Activated T-cell treated with anti-CD3 and anti-CD28 coated beads, Interleukin-2, amount 50 U/mL, for 24 hours (primary cell): ENCODE measurements around the gene RAP1A.

Source experiments
- DNase-seq: peaks from one replicate; pipeline ENCODE4 v3.0.0-alpha.2; 2020
- H3K27ac Mint-ChIP-seq: 2 replicates; pipeline ENCODE4 v1.8.0; 2020; ENCODE audit warnings: mild to moderate bottlenecking, mixed read lengths
- H3K27me3 Mint-ChIP-seq: 2 replicates; pipeline ENCODE4 v1.8.0; 2020; ENCODE audit warnings: mixed read lengths
- H3K36me3 Mint-ChIP-seq: 2 replicates; pipeline ENCODE4 v1.8.0; 2020; ENCODE audit warnings: low read depth, mixed read lengths
- H3K4me1 Mint-ChIP-seq: 2 replicates; pipeline ENCODE4 v1.8.0; 2020; ENCODE audit warnings: low read depth, mixed read lengths
- H3K4me3 Mint-ChIP-seq: 2 replicates; pipeline ENCODE4 v1.8.0; 2020; ENCODE audit warnings: mild to moderate bottlenecking, moderate library complexity, mixed read lengths
- H3K9me3 Mint-ChIP-seq: 2 replicates; pipeline ENCODE4 v1.8.0; 2020; ENCODE audit warnings: mixed read lengths

RAP1A gene

DNA sequence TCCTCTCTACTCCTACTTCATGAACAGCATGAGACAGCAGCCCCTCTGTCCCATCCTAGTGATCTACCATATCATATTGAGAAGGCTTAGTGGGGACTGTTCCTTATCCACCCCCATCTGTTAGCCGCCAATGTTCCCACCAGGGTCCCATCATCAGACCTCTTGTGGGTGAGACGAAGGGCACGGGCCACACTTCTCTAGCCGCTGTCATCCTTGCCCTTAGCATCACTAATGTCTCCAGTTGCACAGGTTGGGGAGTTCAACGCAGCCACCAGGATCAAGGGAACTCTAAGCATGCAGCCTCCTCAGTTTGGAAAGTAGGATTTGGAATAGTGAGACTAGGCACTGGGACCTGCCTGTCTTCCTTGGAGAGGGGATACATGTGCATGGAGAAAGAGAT, 99.5 kb downstream of the RAP1A start:
- no peak overlapping the region for H3K4me3 Mint-ChIP-seq

DNA sequence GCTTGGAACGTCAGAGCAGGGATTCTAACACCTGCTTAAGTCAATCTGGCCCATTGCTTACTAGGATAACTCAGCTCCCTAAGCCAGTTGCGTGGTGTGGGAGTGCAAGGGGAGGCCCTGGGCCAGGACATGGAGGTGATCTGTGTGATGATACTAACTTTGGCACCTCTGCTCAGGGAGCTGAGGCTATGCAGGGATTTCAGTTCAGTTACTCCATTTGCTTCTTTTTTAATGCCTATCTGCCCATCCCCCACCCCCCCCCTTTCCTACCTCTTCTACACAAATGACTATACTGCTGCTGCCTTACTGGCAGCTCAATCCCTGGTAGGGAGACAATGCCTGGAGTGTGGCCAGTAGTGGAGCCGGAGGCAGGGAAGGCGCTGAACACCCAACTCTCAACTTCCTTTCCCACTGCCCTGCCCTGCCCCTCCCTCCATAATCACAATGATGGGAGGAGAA, 100.1 kb downstream of the RAP1A start:
- H3K9me3 Mint-ChIP-seq: no peaks in the 10 kb centered on the region
- peaks cover 24% of the 10 kb centered on the region for H3K4me1 Mint-ChIP-seq
- H3K36me3 Mint-ChIP-seq: peaks cover 26% of the 10 kb centered on the region
- no peaks in the 10 kb centered on the region for H3K27me3 Mint-ChIP-seq
- no peak for DNase-seq
- H3K27ac Mint-ChIP-seq: peak overlapping the region; percentile 58
- H3K4me3 Mint-ChIP-seq: no peak overlapping the region

More for the DNA sequence above, 99.5 kb downstream of the RAP1A start:
- Mint-ChIP-seq H3K27ac (no peak overlapping the region), H3K36me3 (peaks cover 32% of the 10 kb centered on the region), H3K27me3 (no peaks in the 10 kb centered on the region), H3K9me3 (no peaks in the 10 kb centered on the region), H3K4me1 (peaks cover 26% of the 10 kb centered on the region)
- no peak for DNase-seq

DNA sequence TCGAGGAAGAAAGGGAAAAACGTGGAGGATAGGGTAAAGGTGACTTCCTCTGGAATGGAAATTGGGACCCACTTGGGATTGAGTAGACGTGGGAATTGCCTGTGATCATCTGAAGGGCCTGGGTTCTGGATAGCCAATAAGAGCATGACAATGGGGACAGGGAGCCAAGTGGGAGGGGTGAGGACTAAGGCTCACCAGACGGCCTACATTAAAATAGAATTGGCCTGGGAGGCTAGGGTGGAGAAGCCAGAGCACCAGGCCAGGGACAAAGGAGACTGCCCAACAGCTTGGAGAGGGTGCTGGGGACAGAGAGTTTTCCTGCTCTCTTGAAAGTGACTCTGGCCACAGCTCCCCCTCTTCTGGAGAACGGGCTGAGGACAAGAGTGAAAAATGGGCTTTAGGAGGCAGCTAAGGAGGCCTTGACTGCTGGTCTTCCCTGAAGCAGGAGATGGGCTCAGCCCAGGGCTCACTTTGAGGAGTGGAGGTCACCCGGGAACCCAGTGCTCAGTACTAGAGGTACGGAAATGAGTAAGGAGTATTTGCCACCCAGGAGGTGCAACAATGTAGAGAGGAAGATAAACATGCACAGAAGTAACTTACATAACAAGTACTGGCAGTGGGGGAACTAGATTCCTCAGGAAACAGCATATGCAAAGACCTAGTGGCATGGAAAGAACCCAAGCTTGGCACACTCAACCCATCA, 100.8 kb downstream of the RAP1A start:
- peaks cover 19% of the 10 kb centered on the region for H3K36me3 Mint-ChIP-seq
- peak overlapping the region; percentile 58 for H3K27ac Mint-ChIP-seq
- H3K27me3 Mint-ChIP-seq: no peaks in the 10 kb centered on the region
- peaks cover 24% of the 10 kb centered on the region for H3K4me1 Mint-ChIP-seq
- no peak overlapping the region for H3K4me3 Mint-ChIP-seq
- DNase-seq: no peak
- H3K9me3 Mint-ChIP-seq: no peaks in the 10 kb centered on the region

DNA sequence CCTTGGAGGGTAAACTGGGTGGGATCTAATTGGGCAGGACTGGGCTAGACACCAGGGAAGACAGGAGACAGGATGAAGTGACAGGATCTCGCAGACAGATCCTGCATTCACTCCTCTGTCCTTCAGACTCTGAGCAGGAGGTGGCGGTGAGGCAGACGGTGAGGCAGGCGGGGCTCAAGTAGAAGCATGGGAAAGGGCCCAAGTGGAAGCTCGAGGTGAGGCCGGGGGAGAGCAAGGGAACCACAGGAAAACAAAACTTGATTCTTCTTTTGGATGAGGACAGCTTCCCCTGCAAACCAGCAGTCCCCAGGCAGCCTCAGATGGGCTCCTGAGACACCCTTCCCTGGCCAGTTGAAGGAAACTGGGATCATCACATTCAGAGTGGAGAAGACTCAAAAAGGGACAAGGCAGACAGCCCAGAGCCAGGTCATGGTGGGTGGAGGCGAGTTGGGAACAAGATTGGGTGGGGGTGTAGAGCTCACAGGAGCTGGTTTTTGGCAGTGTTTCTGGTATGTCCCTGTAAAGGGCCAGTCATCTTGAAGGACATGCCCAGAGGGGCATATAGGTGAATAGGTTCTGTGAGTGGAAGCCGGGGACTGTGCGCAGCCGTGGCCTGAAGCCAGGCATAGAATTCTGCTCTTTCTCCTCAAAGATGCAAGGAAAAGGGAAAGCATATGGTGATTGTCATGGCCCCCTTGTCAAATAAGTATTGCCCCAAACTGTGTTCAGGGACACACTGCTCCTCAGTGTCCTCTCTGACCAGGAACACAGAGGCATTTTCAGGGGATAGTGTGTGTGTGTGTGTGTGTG, 101.6 kb downstream of the RAP1A start:
- no peak overlapping the region for H3K4me3 Mint-ChIP-seq
- H3K27ac Mint-ChIP-seq: peak overlapping the region; percentile 13
- DNase-seq: no peak
- H3K9me3 Mint-ChIP-seq: no peaks in the 10 kb centered on the region
- H3K36me3 Mint-ChIP-seq: peaks cover 12% of the 10 kb centered on the region
- H3K4me1 Mint-ChIP-seq: peaks cover 24% of the 10 kb centered on the region
- no peaks in the 10 kb centered on the region for H3K27me3 Mint-ChIP-seq

DNA sequence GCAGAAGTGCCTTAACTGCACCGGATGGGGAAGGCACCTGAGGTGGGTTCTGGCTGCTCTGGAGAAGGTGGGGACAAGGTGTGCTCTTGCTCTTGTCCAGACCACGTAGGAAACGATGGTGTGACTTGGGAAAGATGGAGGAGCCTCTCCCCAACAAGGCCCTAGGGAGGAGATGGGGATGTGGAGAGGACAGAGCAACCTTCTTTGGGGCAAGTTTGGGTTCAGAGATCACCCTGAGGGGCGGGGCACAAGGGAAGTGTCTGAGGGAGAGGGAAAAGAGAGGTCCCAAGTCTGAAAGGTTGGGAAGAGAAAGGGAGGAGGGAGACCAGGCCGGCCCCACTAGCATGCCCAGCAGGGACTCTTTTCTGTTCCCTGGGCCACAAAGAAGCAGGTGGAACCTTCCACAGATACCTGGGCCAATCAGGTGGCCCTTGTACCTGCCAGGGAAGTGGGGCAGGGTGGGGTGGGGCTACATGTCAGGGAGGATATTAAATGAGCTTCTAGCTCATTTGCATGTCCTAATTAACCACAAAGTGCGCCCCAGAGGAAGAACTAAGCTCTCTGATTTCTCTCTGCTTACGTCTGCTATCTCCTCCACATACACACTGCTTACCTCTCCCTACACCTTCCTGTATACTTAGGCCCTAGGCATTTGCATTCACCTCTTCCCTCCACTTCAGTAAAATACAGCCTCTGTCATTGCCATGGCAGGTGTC, 103.7 kb downstream of the RAP1A start:
- H3K36me3 Mint-ChIP-seq: no peaks in the 10 kb centered on the region
- H3K4me3 Mint-ChIP-seq: no peak overlapping the region
- H3K27ac Mint-ChIP-seq: peak overlapping the region; percentile 18
- H3K27me3 Mint-ChIP-seq: no peaks in the 10 kb centered on the region
- H3K4me1 Mint-ChIP-seq: peaks cover 16% of the 10 kb centered on the region
- DNase-seq: no peak
- no peaks in the 10 kb centered on the region for H3K9me3 Mint-ChIP-seq

DNA sequence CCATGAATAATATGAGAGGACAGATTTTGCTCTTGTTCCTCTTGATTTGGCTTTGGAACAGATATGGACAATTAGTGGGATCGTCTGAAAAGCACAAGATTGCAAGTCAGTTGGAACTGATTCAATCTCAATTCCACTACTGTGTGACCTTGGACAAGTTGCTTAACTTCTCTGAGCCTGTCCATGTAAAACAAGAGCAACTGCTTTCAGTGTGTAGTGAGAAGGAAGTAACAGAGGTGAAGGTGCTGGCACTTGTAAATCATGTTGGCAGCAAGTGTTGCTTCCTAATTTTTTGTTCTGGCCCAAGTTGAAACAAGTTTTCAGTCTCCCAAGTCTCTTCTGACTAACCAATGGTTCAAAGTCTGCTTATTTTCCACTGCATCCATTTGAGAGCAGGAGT, 104.3 kb downstream of the RAP1A start:
- H3K27ac Mint-ChIP-seq: no peak overlapping the region

DNA sequence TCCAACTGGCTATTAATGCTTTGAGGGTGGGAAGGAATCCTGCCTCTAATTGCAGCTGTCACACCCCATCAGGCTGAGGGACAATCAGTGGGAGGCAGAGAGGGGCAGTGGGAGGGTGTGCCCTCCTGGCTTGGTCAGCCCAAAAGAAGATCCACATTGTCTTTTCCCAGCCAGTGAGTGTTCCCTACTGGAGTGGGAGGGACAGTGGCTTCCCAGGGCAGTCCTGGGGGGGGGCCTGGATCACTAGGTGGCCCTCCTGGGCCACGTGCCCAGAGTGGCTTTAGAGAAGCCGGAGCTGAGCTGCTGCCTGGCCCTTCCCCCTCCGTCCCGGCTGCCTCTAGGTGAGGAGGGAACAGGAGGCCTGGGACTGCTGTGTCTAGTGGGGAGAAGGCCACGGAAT, 105.6 kb downstream of the RAP1A start:
- Mint-ChIP-seq H3K27me3 (no peaks in the 10 kb centered on the region), H3K9me3 (no peaks in the 10 kb centered on the region), H3K4me3 (no peak overlapping the region), H3K36me3 (no peaks in the 10 kb centered on the region), H3K27ac (no peak overlapping the region), H3K4me1 (peaks cover 16% of the 10 kb centered on the region)
- DNase-seq: no peak

More for the DNA sequence above, 104.3 kb downstream of the RAP1A start:
- Mint-ChIP-seq H3K36me3 (no peaks in the 10 kb centered on the region), H3K4me1 (peaks cover 16% of the 10 kb centered on the region), H3K4me3 (no peak overlapping the region), H3K9me3 (no peaks in the 10 kb centered on the region), H3K27me3 (no peaks in the 10 kb centered on the region)
- DNase-seq: no peak

DNA sequence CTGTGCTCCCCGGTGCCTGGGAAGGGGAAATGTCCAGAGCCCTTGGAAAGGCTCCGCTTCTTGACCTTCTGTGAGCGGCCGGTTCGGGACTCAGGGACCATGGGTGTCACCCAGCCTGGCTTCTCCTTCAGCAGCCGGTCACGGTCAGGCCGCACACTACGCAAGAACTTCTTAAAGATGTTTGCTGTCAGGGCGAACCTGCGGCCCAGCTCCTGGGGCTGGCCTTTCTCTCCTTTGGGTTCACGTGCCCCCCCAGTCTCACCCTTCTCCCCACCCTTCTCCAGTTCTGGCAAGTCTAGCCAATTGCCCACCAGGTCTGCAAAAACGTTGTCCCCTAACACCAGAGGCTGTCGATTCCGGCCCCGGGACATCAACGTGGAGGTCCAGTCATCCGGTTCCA, 107.5 kb downstream of the RAP1A start:
- Mint-ChIP-seq H3K9me3 (no peaks in the 10 kb centered on the region), H3K27me3 (no peaks in the 10 kb centered on the region), H3K27ac (no peak overlapping the region), H3K4me3 (no peak overlapping the region), H3K4me1 (peaks cover 16% of the 10 kb centered on the region), H3K36me3 (no peaks in the 10 kb centered on the region)
- no peak for DNase-seq

DNA sequence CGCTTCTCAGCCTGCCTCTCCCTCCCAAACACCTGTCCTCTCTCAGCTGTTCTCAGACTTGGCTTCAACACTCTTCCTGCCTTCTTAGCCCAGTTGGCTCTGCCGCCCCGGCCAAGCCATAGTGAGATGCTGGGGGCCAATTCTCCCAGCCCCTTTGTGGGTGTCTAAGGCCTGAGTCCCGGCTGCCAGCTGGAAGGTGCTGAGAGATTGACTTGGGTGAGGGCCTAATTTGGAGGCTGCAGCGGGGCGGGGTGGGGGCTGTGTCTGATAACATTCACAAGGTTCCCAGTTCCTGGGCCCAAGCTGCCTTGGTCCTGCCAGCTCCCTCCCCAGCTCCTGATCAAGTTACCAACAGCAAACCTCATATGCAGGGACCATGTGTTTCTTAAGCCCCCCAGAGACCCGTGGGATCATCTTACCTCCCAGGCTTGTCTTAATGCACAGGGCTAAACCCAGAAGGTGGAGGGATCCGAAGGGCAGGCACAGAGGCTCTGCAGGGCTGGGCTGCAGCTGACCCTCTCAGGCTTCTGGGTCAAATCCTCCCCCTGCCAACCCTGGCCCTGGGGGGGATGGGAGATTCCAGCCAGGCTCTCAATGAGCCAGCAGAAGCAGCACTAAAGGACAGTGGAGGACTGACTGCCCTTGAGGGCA, 109.8 kb downstream of the RAP1A start:
- H3K4me3 Mint-ChIP-seq: no peak overlapping the region
- DNase-seq: no peak
- no peaks in the 10 kb centered on the region for H3K36me3 Mint-ChIP-seq
- H3K9me3 Mint-ChIP-seq: no peaks in the 10 kb centered on the region
- no peaks in the 10 kb centered on the region for H3K27me3 Mint-ChIP-seq
- no peak overlapping the region for H3K27ac Mint-ChIP-seq
- H3K4me1 Mint-ChIP-seq: no peaks in the 10 kb centered on the region

DNA sequence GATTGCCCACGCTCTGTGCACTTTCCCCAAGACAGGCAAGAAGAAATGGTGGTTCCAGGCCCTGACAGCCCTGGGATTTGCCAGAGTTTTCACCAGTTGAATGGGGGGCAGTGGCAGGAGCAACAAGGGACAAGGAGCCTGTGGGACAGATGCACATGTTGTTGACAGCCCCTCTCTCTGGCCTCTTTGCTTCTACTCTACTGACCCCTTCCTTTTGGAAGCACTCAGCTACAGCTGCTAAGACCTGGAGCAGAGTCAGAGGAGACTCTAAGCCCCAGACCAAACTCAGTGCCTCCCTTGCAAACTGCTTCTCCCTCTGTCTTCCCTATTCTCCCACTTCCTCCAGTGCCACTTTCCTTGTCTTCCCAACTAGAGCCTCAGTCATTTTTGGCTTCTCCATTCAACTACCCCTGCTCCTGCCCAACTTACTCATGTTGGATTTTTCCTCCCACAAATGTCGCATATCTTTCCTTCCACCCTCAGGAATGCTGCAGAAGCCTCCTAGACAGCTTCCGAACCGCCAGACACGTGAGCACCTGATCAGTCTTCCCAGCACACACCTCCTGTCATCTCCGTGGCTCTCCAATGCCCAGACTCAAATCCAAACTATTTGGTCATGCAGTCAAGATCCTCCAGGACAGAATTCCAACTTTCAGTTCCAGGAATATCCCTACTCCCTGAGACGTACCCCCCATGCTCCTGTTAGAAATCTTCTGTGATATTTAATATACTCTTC, 110.5 kb downstream of the RAP1A start:
- Mint-ChIP-seq H3K9me3 (no peaks in the 10 kb centered on the region), H3K4me3 (no peak overlapping the region), H3K27me3 (no peaks in the 10 kb centered on the region), H3K27ac (no peak overlapping the region), H3K36me3 (no peaks in the 10 kb centered on the region), H3K4me1 (no peaks in the 10 kb centered on the region)
- DNase-seq: no peak

DNA sequence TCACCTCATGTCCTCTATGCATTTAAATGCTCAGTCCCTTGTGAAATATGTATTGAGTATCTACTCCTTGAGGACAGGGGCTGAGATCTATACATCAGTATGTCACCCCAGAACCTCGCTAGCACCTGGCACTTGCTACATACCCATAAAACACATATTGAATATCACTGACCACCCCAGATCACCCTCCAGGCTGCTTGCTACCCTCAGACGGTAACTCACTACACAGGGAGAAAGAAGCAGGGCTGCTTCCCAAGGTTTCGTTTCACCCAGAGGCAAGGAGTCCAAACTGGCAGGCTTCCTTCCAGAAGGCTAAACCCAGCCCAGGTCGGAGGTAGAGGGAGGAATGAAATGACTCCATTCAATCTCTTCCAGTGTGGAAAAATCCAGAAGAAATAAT, 111.1 kb downstream of the RAP1A start:
- Mint-ChIP-seq H3K4me1 (no peaks in the 10 kb centered on the region), H3K27ac (no peak overlapping the region), H3K9me3 (no peaks in the 10 kb centered on the region), H3K4me3 (no peak overlapping the region), H3K27me3 (no peaks in the 10 kb centered on the region), H3K36me3 (no peaks in the 10 kb centered on the region)
- DNase-seq: no peak

DNA sequence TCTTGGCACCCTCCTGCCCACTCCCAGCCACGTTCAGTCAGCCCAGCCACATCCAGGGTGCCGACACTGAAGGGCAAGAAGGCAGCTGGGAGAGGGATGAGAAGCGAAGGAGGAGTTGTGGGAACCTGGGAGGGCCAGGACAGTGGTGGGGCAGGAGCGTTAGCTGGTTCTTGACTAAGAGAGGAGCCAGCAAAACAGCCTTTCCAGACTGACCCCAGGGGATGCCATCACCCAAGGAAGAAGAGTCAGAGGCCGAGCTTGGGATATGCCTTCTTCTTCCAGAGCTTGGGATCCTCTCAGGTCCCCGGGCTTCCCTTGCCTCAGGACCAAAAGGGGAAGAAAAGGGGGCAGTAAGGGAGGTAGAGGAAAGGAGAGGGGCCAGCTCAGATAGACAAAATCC, 112.4 kb downstream of the RAP1A start:
- Mint-ChIP-seq H3K4me3 (no peak overlapping the region), H3K9me3 (no peaks in the 10 kb centered on the region), H3K4me1 (no peaks in the 10 kb centered on the region), H3K36me3 (no peaks in the 10 kb centered on the region), H3K27me3 (no peaks in the 10 kb centered on the region), H3K27ac (no peak overlapping the region)
- DNase-seq: no peak

DNA sequence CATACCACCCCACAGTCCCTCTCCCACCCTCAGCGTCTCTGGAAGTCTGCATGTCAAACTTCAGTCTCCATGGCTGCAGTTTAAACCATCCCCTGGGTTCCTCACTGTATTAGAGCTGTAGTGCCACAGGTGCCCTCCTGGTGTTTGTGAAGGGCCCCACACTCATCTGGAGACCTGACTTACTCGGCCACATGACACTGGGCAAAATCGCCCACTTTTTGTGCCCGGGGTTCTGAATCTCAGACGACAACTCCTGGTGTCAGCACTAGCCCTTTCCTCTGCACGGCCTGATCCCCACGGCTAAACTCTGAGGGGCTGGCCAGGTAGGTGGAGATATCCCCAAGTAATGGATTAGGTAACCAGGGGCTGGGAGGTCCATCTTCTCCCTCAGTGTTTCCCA, 113.1 kb downstream of the RAP1A start:
- no peaks in the 10 kb centered on the region for H3K27me3 Mint-ChIP-seq
- no peaks in the 10 kb centered on the region for H3K9me3 Mint-ChIP-seq
- peaks cover 4% of the 10 kb centered on the region for H3K4me1 Mint-ChIP-seq
- H3K27ac Mint-ChIP-seq: no peak overlapping the region
- no peaks in the 10 kb centered on the region for H3K36me3 Mint-ChIP-seq
- no peak overlapping the region for H3K4me3 Mint-ChIP-seq
- no peak for DNase-seq
